ENCODE data around the gene RNU5B-1.
A peak's percentile ranks its signal among the peaks of the same experiment; 100 is the strongest.

Gene RNU5B-1

DNA sequence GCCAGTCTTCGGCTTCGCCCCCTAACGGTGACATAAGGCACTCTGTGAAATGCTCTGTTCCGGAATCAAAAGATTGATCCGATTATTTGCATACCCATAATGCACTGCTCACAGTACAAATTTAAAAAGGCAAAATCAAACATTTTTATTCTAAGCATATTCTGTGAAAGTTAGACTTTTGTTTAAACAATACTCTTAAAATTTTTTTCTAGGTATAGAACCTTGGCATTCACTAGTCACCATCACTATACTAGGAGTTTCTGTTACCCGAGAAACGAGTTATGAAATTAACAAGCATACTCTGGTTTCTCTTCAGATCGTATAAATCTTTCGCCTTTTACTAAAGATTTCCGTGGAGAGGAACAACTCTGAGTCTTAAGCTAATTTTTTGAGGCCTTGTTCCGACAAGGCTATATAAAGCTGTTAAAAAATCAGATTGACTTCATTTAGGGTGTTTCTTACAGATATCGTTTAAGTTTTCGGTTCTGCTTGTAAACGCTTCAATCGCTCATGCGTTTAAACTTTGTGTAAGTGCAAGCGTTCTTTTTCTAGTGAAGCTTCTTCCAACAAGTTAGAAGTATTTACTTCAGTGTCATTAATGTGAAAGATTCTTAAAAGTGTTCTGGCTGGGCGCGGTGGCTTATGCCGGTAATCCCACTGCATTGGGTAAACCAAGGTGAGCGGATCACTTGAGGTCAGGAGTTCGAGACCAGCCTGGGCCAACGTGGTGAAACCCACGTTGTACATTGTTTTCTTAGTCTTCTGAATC is at the start of gene RNU5B-1:
TSS of gene RNU5B-1 (plus strand) at position 297 of the 769 bp plus-strand sequence.
- peak; percentile 97 for DNase-seq (ENCODE audit: low read depth)
- peak within 1 kb of the TSS; percentile 42 for H3K4me3 ChIP-seq (replicated peaks; ENCODE audit: low read depth, low read length)
- TF ChIP-seq, protein P1, sequence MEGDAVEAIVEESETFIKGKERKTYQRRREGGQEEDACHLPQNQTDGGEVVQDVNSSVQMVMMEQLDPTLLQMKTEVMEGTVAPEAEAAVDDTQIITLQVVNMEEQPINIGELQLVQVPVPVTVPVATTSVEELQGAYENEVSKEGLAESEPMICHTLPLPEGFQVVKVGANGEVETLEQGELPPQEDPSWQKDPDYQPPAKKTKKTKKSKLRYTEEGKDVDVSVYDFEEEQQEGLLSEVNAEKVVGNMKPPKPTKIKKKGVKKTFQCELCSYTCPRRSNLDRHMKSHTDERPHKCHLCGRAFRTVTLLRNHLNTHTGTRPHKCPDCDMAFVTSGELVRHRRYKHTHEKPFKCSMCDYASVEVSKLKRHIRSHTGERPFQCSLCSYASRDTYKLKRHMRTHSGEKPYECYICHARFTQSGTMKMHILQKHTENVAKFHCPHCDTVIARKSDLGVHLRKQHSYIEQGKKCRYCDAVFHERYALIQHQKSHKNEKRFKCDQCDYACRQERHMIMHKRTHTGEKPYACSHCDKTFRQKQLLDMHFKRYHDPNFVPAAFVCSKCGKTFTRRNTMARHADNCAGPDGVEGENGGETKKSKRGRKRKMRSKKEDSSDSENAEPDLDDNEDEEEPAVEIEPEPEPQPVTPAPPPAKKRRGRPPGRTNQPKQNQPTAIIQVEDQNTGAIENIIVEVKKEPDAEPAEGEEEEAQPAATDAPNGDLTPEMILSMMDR (IDR thresholded peaks at IDR 0.05; ENCODE audit: low read length, missing control alignments) = peak; percentile 94

DNA sequence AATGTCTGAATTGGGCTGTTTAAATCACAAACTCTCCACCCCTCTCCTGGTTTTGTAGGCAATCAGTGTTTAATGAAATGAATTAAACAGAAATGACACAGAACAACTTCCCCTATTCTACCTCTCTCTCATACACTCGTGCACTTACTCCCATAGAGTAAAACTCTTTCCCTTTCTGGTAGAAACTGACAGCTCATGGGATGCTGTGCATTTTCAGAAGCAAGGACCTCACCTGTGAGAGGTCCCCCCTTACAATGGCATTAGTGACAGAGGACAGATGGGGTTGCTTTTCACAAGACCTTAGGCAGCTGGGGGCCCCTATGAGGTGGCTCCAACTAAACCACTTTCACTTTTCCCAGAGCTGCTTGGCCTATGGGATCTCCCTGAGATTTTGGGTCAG is 49.7 kb upstream of the RNU5B-1 start:
- H3K4me3 ChIP-seq (replicated peaks; ENCODE audit: low read depth, low read length) = no peak overlapping the region

DNA sequence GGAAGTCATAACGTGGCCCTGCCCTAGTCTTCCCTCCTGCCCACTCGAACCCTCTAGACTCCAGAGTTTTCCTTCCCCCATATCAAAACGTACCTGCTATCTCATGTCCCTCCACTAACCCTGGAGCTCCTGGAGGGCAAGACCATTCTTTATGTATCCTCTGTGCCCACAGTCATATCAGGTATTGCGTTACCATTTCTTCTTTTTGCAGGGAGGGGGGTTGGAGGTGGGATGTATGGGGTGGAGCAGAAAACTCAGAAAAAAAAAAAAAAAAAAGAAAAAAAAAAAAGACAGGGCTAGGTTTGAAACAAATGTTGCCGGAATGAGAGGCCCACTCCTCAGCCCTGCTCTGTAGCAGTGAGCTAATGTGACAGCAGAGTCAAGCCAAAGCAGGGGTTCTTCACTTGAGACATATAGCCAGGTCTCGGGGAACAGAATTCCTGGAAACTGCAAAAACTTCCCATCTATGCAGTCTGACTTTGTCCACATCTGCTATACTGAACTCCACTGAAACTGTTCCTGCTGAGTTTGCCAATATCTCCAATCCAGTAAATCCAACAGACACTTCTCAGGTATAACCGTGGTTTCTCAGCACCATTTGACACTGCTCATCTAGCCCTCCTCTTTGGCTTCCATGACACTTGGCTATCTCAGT is 48.9 kb upstream of the RNU5B-1 start:
- no peak for DNase-seq (ENCODE audit: low read depth)
- no peak overlapping the region for H3K4me3 ChIP-seq (replicated peaks; ENCODE audit: low read depth, low read length)
- TF ChIP-seq, protein P1 (IDR thresholded peaks at IDR 0.05; ENCODE audit: low read length, missing control alignments) = no peak

More for the DNA sequence above, 49.7 kb upstream of the RNU5B-1 start:
- DNase-seq (ENCODE audit: low read depth) = no peak
- TF ChIP-seq, protein P1 (IDR thresholded peaks at IDR 0.05; ENCODE audit: low read length, missing control alignments) = no peak

DNA sequence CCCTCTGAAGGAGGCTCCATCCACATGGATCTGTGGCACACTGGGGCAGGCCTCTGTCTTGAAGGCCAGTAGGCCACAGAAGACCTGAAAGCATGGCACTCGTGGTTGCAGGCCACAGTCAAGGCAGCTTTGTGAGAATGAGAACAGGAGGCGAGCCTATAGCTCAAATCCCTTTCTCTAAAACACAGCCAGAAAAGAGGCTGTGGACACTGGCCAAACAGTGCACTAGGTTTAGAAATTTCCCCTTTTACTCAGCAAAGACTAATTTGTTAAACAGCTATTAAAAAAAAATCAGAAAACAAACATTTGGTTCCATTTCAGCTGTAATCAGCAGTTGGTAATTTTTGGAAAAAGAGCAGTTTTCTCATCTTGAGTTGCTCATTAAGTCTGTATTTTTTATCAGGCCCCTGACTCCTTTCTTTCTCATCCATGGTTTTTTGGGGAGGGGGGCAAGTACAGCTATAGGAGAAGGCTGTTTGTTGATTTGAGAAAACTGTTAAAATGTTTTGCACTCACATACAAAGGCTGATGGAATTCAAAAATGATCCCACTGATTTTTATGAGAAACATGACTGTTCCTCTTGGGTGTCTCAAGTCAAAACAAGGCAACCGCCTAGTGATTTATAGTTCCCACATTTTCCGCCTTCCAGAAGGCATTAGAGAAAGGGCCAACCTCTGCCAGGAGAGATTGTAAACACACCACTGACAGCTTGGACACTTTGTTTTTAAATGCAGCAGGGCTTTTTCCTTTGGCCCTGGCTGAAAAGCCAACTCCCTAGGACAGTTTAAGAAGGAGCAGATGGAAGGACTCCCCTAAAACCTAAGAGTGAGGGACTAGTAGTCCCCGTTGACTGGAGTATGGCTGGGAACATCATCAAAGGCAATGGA is 45.9 kb upstream of the RNU5B-1 start:
- no peak for DNase-seq (ENCODE audit: low read depth)
- TF ChIP-seq, protein P1 (IDR thresholded peaks at IDR 0.05; ENCODE audit: low read length, missing control alignments) = no peak
- no peak overlapping the region for H3K4me3 ChIP-seq (replicated peaks; ENCODE audit: low read depth, low read length)

DNA sequence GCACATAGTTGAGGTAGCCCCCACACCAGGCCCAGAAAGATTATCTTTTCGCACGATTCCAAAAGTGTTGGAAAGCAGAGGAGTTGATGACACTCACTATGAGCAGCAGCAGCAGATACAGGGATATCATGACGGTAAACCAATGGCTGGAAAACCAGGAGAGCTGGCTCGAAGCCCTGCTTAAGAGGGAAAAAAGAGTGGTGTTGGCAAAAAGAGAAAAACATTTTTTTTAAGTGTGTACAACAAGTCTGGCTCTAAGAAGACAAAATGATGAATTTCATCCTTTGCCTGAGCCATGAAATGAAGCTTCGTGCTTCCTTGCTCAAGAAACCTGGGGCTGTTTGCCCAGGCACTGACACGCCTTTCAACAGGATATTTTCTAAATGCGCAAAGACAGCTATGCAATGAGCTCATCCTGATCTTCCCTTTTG is 45.1 kb upstream of the RNU5B-1 start:
- H3K4me3 ChIP-seq (replicated peaks; ENCODE audit: low read depth, low read length) = no peak overlapping the region
- TF ChIP-seq, protein P1 (IDR thresholded peaks at IDR 0.05; ENCODE audit: low read length, missing control alignments) = no peak
- DNase-seq (ENCODE audit: low read depth) = no peak

DNA sequence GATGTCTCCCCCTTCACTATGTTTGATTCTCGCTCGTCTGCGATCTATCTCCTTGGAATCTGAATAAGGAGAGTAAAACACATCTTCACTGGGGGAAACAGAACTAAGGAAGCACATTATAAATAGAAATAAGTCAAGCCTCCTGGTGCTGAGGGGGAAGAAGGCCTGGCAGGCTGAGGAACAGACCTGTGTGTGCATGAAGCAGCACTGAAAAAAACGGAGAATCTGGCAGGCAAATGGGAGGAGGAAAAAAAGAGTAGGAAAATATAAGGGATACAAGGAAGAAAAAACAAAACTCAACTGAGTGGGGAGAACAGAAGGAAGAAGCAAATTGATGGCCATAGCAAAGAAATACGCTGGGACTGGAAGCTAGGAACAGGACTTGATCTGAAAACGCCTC is 43.5 kb upstream of the RNU5B-1 start:
- DNase-seq (ENCODE audit: low read depth) = no peak
- TF ChIP-seq, protein P1 (IDR thresholded peaks at IDR 0.05; ENCODE audit: low read length, missing control alignments) = no peak
- no peak overlapping the region for H3K4me3 ChIP-seq (replicated peaks; ENCODE audit: low read depth, low read length)
